ENCODE measurements around the gene COG5. TPM values are rescaled to one million over a fixed set of nuclear protein-coding genes. Genes with fewer than 3 reads are reported as not detected.
"Not testable (repeated sequence)": the region's sequence is repeated elsewhere in the genome, so short reads cannot be mapped to it uniquely, and the experiment has no call there.

Gene COG5
- total RNA-seq, 1 donor from 2014 or later = 37.2 TPM

GRCh38 chr7:107248551-107249316 lies 315.0 kb downstream of the COG5 start:
- TF ChIP-seq CTCF (conservative IDR thresholded peaks at IDR 0.05) = no peak
- peaks cover 9% of the 10 kb centered on the region for H3K9me3 Mint-ChIP-seq
- H3K36me3 Mint-ChIP-seq = peaks cover 39% of the 10 kb centered on the region
- no peaks in the 10 kb centered on the region for H3K27me3 Mint-ChIP-seq
- H3K4me3 Mint-ChIP-seq = no peak overlapping the region
- DNase-seq (ENCODE audit: extremely low spot score, unreplicated experiment) = no peak
- no peak overlapping the region for H3K27ac Mint-ChIP-seq
- no peaks in the 10 kb centered on the region for H3K4me1 Mint-ChIP-seq (ENCODE audit: unreplicated experiment)

GRCh38 chr7:107246836-107247235 lies 316.9 kb downstream of the COG5 start:
- H3K36me3 Mint-ChIP-seq = peaks cover 47% of the 10 kb centered on the region
- not testable (repeated sequence) for H3K27me3 Mint-ChIP-seq; H3K27ac Mint-ChIP-seq; H3K9me3 Mint-ChIP-seq; H3K4me3 Mint-ChIP-seq; H3K4me1 Mint-ChIP-seq (ENCODE audit: unreplicated experiment); DNase-seq (ENCODE audit: extremely low spot score, unreplicated experiment)

- peaks cover 48% of the 10 kb centered on the region for H3K36me3 Mint-ChIP-seq
- DNase-seq (ENCODE audit: extremely low spot score, unreplicated experiment) = no peak
- no peak overlapping the region for H3K27ac Mint-ChIP-seq
- H3K4me1 Mint-ChIP-seq (ENCODE audit: unreplicated experiment) = no peaks in the 10 kb centered on the region
- no peak overlapping the region for H3K4me3 Mint-ChIP-seq
- no peak for TF ChIP-seq CTCF (conservative IDR thresholded peaks at IDR 0.05)
- no peaks in the 10 kb centered on the region for H3K27me3 Mint-ChIP-seq
- H3K9me3 Mint-ChIP-seq = peaks cover 9% of the 10 kb centered on the region
Observed at GRCh38 chr7:107244613-107245012, 319.1 kb downstream of the COG5 start.

- Mint-ChIP-seq H3K4me3 (no peak overlapping the region), H3K36me3 (peaks cover 49% of the 10 kb centered on the region), H3K9me3 (peaks cover 9% of the 10 kb centered on the region), H3K27ac (no peak overlapping the region), H3K4me1 (ENCODE audit: unreplicated experiment) (no peaks in the 10 kb centered on the region), H3K27me3 (no peaks in the 10 kb centered on the region)
- DNase-seq (ENCODE audit: extremely low spot score, unreplicated experiment) = no peak
- no peak for TF ChIP-seq CTCF (conservative IDR thresholded peaks at IDR 0.05)
Observed at GRCh38 chr7:107242267-107242666, 321.5 kb downstream of the COG5 start.

- no peaks in the 10 kb centered on the region for H3K4me1 Mint-ChIP-seq (ENCODE audit: unreplicated experiment)
- no peaks in the 10 kb centered on the region for H3K27me3 Mint-ChIP-seq
- H3K4me3 Mint-ChIP-seq = no peak overlapping the region
- peaks cover 11% of the 10 kb centered on the region for H3K36me3 Mint-ChIP-seq
- no peak for TF ChIP-seq CTCF (conservative IDR thresholded peaks at IDR 0.05)
- no peak for DNase-seq (ENCODE audit: extremely low spot score, unreplicated experiment)
- H3K27ac Mint-ChIP-seq = no peak overlapping the region
- no peaks in the 10 kb centered on the region for H3K9me3 Mint-ChIP-seq
Observed at GRCh38 chr7:107237451-107237850, 326.3 kb downstream of the COG5 start.

- TF ChIP-seq CTCF (conservative IDR thresholded peaks at IDR 0.05) = no peak
- Mint-ChIP-seq H3K27me3 (no peaks in the 10 kb centered on the region), H3K4me1 (ENCODE audit: unreplicated experiment) (no peaks in the 10 kb centered on the region), H3K36me3 (peaks cover 11% of the 10 kb centered on the region), H3K27ac (no peak overlapping the region), H3K4me3 (no peak overlapping the region), H3K9me3 (no peaks in the 10 kb centered on the region)
- DNase-seq (ENCODE audit: extremely low spot score, unreplicated experiment) = no peak
Observed at GRCh38 chr7:107236862-107237261, 326.9 kb downstream of the COG5 start.

Measured in type B pancreatic cell (in vitro differentiated cells).